ENCODE data around the gene FDX1.

DNA sequence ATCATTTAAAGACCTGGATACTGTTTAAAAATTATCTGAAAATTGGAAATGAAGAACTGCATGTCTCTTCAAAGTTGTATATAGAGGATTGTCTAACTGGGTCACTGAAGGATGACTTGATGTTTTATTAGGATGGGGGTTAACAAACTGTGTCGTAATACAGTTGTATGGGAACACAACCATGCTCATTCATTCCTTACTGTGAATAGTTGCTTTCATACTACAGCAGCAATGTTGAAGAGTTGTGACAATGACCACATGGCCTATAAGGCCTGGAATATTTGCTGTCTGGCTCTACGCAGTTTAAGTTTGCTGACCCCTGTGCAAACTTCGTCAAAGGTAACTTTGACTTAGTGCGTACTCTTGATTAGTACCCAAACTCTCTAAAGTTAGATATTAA lies 38.4 kb downstream of the FDX1 start:
- TF ChIP-seq POLR2A (IDR thresholded peaks at IDR 0.05; ENCODE audit: low read depth, low read length) (no peak), POLR2AphosphoS5 (IDR thresholded peaks at IDR 0.05; ENCODE audit: low read depth, low read length) (no peak)

All from GM12892 (cell line).